Testis (tissue), 2 donors: ENCODE results near the gene MPND.

Source experiments
- CTCF ChIP-seq, 3 experiments: fragments of 450-650 bp in 2 of 3; fragments of 200-600 bp in 1 of 3; sonication (generic) in 1 of 3; IDR thresholded peaks; one replicate each; pipeline ENCODE4 v1.5.1; 2016 to 2019; ENCODE audit warnings: antibody characterized with exemption in 3 of 3, mild to moderate bottlenecking in 2 of 3, moderate library complexity in 1 of 3
- POLR2A ChIP-seq: fragments of 450-650 bp; IDR thresholded peaks from one replicate; pipeline ENCODE4 v1.6.1; 2017; ENCODE audit warnings: antibody characterized with exemption, mild to moderate bottlenecking, moderate library complexity

- no peak for TF ChIP-seq CTCF (IDR thresholded peaks at IDR 0.05)
- TF ChIP-seq POLR2A, result no peak
These were observed 35.5 kb downstream of the MPND start for GRCh38 chr19:4378886-4379285.
